GM19395 (cell line): ENCODE measurements around the gene PDZD7.

Source experiments
- ATAC-seq: cut with Tn5 transposase; IDR thresholded peaks from one replicate; pipeline ENCODE4 v1.9.1; 2021; ENCODE audit warnings: mild to moderate bottlenecking, moderate library complexity; ENCODE audit not compliant: unreplicated experiment

PDZD7 gene

DNA sequence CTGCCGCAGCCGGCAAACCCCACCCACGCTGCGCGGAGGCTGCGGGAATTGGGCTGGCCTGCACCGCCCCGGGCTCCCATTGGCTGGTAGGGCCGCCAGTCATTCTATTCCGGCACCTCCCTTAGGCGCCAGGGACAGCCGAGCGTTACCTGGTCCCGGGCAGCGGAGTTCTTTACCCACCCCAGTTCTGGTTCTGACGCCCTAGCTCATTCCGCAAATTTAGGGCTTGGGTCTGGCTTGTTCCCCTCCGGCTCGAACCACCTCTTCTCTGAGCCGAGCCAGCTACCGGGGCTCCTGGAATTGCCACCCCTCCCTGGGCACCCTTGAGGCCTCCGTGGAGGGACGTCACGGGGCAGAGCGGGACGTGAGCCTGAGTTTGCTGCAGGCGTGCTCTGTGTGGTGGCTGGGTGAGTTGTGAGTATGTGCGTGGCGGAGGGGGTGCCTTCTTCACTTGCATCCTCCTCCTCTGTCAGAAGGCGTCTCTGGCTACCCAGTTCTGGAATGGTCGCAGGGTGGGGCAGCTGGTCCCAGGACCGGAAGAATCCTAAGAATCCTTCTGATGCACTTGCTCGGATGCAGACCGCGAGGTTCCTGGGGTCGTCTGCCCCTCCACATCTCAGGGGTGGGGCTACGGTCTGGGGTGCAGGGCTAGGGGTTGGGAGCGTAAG is at the start of gene PDZD7, which contains the start of gene SFXN3:
Gene PDZD7, minus strand, starts transcription at position 2 of the 668 bp plus-strand sequence. CDS start 910 bp downstream, outside the sequence.
Gene SFXN3, plus strand, starts transcription at position 107 of the 668 bp plus-strand sequence. CDS start 3,461 bp downstream, outside the sequence.
- peak; percentile 89 for ATAC-seq

- no peak for ATAC-seq
Measured at GRCh38 chr10:101079874-101080273, 48.9 kb upstream of the PDZD7 start.

DNA sequence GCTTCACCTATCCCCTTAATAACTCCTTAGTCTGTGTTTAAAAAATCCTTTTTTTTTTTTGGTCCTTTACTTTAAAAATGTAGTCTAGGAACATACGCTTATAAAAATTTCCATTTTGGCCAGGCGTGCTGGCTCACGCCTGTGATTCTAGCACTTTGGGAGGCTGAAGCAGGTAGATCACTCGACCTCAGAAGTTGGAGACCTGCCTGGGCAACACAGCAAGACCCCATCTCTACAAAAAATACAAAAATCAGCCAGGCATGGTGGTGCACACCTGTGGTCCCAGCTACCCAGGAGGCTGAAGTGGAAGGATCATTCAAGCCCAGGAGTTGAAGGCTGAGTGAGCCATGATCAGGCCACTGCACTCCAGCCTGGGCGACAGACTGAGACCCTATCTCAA is 45.7 kb upstream of the PDZD7 start:
- ATAC-seq = no peak

DNA sequence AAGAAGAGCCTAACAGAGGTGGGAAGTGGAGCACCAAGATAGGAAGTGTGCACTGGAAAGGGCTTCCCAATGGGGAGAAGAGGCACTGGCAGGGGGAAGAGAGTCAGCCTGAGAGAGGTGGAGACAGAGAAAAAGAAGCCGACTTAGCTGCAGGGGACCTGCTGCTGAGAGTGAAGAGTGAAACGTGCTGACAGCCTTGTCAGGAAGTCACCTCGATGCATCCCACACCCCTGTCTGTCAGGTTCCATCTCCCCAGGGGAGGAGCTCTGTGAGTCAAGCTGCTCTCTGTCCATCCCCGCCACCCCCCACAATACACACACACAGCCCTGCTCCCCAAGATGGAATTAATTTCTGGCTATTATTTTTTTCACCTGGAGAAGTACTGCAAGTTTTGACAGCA is 44.8 kb upstream of the PDZD7 start:
- ATAC-seq = no peak

DNA sequence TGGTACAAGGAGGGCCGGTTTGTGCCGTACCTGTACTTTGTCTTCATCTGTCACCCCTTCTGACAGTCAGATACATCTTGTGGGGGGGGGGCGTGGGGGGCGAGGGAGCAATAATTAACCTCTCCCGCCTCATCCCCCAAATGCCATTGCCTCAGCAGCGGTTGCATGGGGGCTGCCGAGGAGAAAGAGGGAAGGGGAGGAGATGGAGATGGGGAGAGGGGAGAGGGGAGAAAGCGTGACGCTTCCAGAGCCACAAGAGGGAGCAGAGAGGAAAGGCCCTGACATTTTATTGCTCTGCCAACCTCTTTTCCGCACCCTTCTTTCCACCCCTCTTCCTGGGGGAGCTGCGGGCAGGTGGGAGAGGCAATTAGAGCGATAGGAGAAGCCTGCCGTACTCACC is 42.7 kb upstream of the PDZD7 start:
- no peak for ATAC-seq

GRCh38 chr10:101072923-101073322 is 42.0 kb upstream of the PDZD7 start:
- no peak for ATAC-seq

GRCh38 chr10:101071885-101072433 is 41.0 kb upstream of the PDZD7 start:
- no peak for ATAC-seq

DNA sequence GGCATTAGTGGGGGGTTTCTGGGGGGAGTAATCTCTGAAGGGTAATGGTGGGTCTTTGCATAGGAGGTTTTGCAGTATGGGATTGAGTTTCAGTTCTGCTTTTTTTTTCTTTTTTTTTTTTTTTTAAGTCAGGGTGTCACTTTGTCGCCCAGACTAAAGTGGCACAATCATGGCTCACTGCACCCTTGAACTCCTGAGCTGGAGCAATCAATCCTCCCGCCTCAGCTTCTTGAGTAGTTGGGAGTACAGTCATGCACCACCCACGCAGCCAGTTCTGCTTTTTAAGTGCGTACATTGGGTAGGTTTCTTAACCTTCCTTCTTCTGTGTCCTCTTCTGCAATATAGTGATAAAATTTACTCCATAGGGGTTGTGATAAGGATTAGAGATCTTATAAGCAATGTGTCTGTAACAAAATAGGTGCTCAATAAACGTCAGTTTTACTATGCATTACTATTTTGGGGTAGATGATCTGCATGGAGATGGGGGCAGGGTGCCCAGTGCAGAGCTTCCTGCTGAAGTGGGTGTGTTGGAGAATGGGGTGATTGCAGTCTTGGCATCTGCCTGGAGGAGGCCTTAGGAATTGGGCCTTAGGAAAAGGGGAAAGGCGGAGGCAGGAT is 40.4 kb upstream of the PDZD7 start:
- no peak for ATAC-seq

GRCh38 chr10:101070098-101070497 is 39.2 kb upstream of the PDZD7 start:
- ATAC-seq = no peak

DNA sequence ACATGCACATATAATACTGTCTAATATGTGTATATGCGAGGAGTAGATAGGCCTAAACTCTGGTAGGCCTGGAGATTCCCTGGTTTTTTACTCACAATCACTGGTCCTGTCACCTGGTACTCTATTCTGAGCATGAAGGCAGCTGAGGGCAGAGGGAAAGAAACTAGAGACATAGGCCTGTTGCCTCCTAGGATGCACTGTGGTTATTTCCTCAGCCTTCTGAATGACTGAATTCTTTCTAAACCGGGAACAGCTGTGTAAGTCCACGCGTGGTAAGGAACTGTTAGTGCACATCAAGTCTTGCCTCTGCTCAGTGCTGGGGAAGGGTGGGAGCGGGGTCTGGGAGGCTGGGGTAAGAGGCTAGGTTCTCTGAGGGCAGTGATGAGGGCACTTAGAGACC is 38.5 kb upstream of the PDZD7 start:
- ATAC-seq = no peak

GRCh38 chr10:101067356-101068083 is 36.6 kb upstream of the PDZD7 start:
- no peak for ATAC-seq

DNA sequence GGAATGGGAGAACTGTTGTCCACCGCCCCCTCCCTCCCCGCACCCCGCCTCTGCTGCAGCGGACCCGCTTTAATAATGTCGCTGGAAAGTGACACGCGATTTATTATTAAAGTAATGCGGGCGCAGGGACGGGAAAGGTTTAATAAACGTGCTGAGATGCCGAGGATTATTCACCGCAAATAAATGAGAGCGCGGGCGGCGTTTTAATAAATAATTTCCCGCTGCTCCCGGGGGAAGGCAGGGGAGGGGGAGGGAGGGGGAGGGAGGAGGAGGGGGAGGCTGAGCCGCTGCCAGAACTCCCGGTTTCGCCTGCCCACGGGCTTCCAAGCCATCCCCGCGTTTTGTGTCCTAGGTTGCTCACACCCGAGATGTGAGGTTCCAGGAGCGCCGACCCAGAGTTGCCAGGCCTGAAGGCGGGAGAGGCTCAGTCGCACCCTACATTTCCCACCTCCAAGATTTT is 36.0 kb upstream of the PDZD7 start:
- no peak for ATAC-seq

- ATAC-seq = peak; percentile 48
Measured at GRCh38 chr10:101066146-101066895, 35.4 kb upstream of the PDZD7 start.

- ATAC-seq = no peak
Measured at GRCh38 chr10:101065481-101066145, 34.7 kb upstream of the PDZD7 start.

GRCh38 chr10:101064415-101065030 is 33.6 kb upstream of the PDZD7 start:
- ATAC-seq = no peak

- no peak for ATAC-seq
Measured at GRCh38 chr10:101063548-101064414, 32.9 kb upstream of the PDZD7 start.

DNA sequence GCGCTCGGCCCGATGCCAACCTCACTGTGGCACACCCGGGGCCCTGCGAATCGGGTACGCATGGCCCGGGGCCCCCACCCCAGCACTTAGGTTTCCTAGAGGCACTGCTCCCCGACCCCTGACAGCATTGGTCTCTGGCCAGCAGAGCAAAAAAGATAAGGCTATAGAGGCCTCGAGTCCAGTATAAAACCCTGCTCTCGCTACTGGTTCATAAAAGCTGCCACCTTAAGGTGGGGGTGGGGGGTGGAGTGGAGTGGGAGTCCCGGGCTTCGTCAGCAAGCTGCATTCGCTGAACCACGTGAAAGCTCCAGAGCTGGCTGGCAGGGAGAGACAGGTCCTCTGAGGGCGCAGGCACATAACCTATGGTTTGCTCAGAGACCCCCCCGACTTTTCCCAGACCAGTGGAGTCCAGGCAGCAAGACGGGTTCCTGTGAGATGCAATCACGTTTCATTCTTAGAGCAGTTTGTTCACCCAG is 32.2 kb upstream of the PDZD7 start:
- no peak for ATAC-seq

- ATAC-seq = no peak
Measured at GRCh38 chr10:101062232-101063049, 31.5 kb upstream of the PDZD7 start.
